Measurements from ENCODE around the gene PPP4R3B.

DNA sequence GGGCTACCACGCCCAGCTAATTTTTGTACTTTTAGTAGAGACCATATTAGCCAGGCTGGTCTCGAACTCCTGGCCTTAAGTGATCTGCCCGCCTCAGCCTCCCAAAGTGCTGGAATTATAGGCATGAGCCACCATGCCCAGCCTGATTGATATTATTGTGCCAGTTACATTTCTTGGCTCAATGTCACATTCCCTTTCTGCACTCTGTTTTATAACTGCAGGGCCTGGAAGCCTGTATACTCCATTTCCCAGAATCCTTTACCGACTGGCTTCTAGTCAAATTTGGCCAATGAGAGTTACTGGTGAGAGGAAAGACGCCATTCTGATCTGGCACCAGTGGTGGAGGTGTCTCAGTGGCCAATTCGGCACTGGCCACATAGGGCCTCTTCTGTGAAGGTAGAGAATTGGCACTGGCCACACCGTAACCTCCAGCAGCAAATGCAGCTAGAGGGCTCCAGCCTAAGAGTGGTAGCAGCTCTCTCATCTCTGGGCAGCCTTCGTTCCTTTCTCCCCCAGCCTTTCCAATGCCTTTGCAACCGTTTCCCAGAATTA, 114.8 kb downstream of the PPP4R3B start:
- TF ChIP-seq, protein P1, sequence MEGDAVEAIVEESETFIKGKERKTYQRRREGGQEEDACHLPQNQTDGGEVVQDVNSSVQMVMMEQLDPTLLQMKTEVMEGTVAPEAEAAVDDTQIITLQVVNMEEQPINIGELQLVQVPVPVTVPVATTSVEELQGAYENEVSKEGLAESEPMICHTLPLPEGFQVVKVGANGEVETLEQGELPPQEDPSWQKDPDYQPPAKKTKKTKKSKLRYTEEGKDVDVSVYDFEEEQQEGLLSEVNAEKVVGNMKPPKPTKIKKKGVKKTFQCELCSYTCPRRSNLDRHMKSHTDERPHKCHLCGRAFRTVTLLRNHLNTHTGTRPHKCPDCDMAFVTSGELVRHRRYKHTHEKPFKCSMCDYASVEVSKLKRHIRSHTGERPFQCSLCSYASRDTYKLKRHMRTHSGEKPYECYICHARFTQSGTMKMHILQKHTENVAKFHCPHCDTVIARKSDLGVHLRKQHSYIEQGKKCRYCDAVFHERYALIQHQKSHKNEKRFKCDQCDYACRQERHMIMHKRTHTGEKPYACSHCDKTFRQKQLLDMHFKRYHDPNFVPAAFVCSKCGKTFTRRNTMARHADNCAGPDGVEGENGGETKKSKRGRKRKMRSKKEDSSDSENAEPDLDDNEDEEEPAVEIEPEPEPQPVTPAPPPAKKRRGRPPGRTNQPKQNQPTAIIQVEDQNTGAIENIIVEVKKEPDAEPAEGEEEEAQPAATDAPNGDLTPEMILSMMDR (conservative IDR thresholded peaks at IDR 0.05; ENCODE audit: low read length): no peak
- TF ChIP-seq EZH2phosphoT487 (IDR thresholded peaks at IDR 0.05; ENCODE audit: borderline replicate concordance): no peak
